ENCODE data around the gene NLRC3. TPM values are rescaled to one million over a fixed set of nuclear protein-coding genes. Genes with fewer than 3 reads are reported as not detected.

NLRC3 gene
- total and polyA plus RNA-seq, 2 donors from 2014 or later: 0.52 to 5.3 TPM

DNA sequence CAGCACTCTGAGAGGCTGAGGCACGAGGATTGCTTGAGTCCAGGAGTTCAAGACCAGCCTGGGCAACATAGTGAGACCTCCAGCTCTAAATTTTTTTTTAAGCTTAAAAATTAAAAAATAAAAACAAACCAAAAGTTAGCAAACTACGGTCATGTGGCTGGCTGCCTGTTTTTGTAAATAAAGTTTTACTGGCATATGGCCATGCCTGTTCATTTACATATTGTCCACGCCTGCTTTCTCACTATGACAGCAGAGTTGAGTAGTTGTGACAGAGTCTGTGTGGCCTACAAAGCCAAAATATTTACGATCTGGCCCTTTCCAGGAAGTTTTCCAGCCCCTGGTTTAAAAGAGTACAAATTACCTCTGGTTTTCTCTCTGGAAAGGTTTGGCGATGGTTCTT, 30.9 kb upstream of the NLRC3 start:
- Histone ChIP-seq H3K27me3 (ENCODE audit: control insufficient read depth, insufficient read depth, low read length) (no peaks in the 10 kb centered on the region), H3K27ac (ENCODE audit: low read depth in 2 of 2, low read length in 2 of 2) (no peak overlapping the region), H3K9me3 (ENCODE audit: control insufficient read depth in 2 of 3, insufficient read depth in 1 of 3, low read length in 3 of 3) (no peaks in the 10 kb centered on the region), H3K36me3 (ENCODE audit: control insufficient read depth in 2 of 3, insufficient read depth in 3 of 3, low read length in 3 of 3) (peaks cover 0 to 8% (median 0%) of the 10 kb centered on the region in 3 donors), H3K4me3 (ENCODE audit: low read length in 3 of 3) (no peak overlapping the region), H3K9ac (ENCODE audit: low read length in 3 of 3) (no peak overlapping the region), H3K4me1 (ENCODE audit: control insufficient read depth in 2 of 3, insufficient read depth in 2 of 3, low read depth in 1 of 3, low read length in 3 of 3) (peaks cover 0 to 6% (median 3%) of the 10 kb centered on the region in 3 donors)
- FAIRE-seq (no peak), DNase-seq (no peak)
- intact Hi-C loops (cut with DNase I): no loop called here
- TF ChIP-seq, protein P1, sequence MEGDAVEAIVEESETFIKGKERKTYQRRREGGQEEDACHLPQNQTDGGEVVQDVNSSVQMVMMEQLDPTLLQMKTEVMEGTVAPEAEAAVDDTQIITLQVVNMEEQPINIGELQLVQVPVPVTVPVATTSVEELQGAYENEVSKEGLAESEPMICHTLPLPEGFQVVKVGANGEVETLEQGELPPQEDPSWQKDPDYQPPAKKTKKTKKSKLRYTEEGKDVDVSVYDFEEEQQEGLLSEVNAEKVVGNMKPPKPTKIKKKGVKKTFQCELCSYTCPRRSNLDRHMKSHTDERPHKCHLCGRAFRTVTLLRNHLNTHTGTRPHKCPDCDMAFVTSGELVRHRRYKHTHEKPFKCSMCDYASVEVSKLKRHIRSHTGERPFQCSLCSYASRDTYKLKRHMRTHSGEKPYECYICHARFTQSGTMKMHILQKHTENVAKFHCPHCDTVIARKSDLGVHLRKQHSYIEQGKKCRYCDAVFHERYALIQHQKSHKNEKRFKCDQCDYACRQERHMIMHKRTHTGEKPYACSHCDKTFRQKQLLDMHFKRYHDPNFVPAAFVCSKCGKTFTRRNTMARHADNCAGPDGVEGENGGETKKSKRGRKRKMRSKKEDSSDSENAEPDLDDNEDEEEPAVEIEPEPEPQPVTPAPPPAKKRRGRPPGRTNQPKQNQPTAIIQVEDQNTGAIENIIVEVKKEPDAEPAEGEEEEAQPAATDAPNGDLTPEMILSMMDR (IDR thresholded peaks at IDR 0.05; ENCODE audit: borderline replicate concordance, extremely low read depth, insufficient read depth): no peak

- intact Hi-C loops (cut with DNase I): no loop called here
- Histone ChIP-seq H3K27ac (ENCODE audit: low read depth in 2 of 2, low read length in 2 of 2) (no peak overlapping the region), H3K36me3 (ENCODE audit: control insufficient read depth in 2 of 3, insufficient read depth in 3 of 3, low read length in 3 of 3) (peaks cover 0 to 9% (median 0%) of the 10 kb centered on the region in 3 donors), H3K27me3 (ENCODE audit: control insufficient read depth, insufficient read depth, low read length) (no peaks in the 10 kb centered on the region), H3K4me1 (ENCODE audit: control insufficient read depth in 2 of 3, insufficient read depth in 2 of 3, low read depth in 1 of 3, low read length in 3 of 3) (peaks cover 0 to 6% (median 1%) of the 10 kb centered on the region in 3 donors), H3K9me3 (ENCODE audit: control insufficient read depth in 2 of 3, insufficient read depth in 1 of 3, low read length in 3 of 3) (no peaks in the 10 kb centered on the region), H3K4me3 (ENCODE audit: low read length in 3 of 3) (no peak overlapping the region), H3K9ac (ENCODE audit: low read length in 3 of 3) (no peak overlapping the region)
- TF ChIP-seq, protein P1 (IDR thresholded peaks at IDR 0.05; ENCODE audit: borderline replicate concordance, extremely low read depth, insufficient read depth): no peak
- FAIRE-seq (no peak), DNase-seq (no peak)
These were observed 30.4 kb upstream of the NLRC3 start for GRCh38 chr16:3607634-3608033.

DNA sequence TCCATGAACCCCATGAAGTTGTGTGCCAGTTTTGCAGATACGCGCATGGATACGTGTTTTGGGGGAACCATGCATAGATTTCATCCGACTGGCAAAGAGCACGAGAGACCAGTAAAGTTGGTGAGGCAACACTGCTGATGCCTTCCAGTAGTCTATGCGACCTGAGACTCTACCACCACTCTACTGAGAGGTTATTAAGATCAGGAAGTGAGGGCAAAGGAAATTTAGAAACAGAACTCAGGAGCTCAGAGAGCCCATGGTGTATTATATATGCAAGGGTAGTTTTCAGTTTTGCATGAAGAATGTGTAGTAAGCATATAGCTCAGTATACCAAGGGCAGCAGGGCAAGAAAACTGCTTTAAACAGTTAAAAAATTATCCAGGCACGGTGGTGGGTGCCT, 30.0 kb upstream of the NLRC3 start:
- TF ChIP-seq, protein P1 (IDR thresholded peaks at IDR 0.05; ENCODE audit: borderline replicate concordance, extremely low read depth, insufficient read depth): no peak
- FAIRE-seq (no peak), DNase-seq (no peak)
- H3K27ac ChIP-seq (ENCODE audit: low read depth in 2 of 2, low read length in 2 of 2): no peak overlapping the region
- no peak overlapping the region for H3K4me3 ChIP-seq (ENCODE audit: low read length in 3 of 3)
- no peaks in the 10 kb centered on the region for H3K9me3 ChIP-seq (ENCODE audit: control insufficient read depth in 2 of 3, insufficient read depth in 1 of 3, low read length in 3 of 3)
- H3K27me3 ChIP-seq (ENCODE audit: control insufficient read depth, insufficient read depth, low read length): no peaks in the 10 kb centered on the region
- peaks cover 0 to 6% (median 0%) of the 10 kb centered on the region in 3 donors for H3K4me1 ChIP-seq (ENCODE audit: control insufficient read depth in 2 of 3, insufficient read depth in 2 of 3, low read depth in 1 of 3, low read length in 3 of 3)
- peaks cover 0 to 11% (median 0%) of the 10 kb centered on the region in 3 donors for H3K36me3 ChIP-seq (ENCODE audit: control insufficient read depth in 2 of 3, insufficient read depth in 3 of 3, low read length in 3 of 3)
- H3K9ac ChIP-seq (ENCODE audit: low read length in 3 of 3): no peak overlapping the region
- intact Hi-C loops (cut with DNase I): no loop called here

- H3K9ac ChIP-seq (ENCODE audit: low read length in 3 of 3): no peak overlapping the region
- no peak for FAIRE-seq
- H3K27me3 ChIP-seq (ENCODE audit: control insufficient read depth, insufficient read depth, low read length): no peaks in the 10 kb centered on the region
- DNase-seq: no peak
- H3K27ac ChIP-seq (ENCODE audit: low read depth in 2 of 2, low read length in 2 of 2): no peak overlapping the region
- TF ChIP-seq, protein P1 (IDR thresholded peaks at IDR 0.05; ENCODE audit: borderline replicate concordance, extremely low read depth, insufficient read depth): no peak
- peaks cover 0 to 6% (median 0%) of the 10 kb centered on the region in 3 donors for H3K4me1 ChIP-seq (ENCODE audit: control insufficient read depth in 2 of 3, insufficient read depth in 2 of 3, low read depth in 1 of 3, low read length in 3 of 3)
- H3K9me3 ChIP-seq (ENCODE audit: control insufficient read depth in 2 of 3, insufficient read depth in 1 of 3, low read length in 3 of 3): no peaks in the 10 kb centered on the region
- H3K36me3 ChIP-seq (ENCODE audit: control insufficient read depth in 2 of 3, insufficient read depth in 3 of 3, low read length in 3 of 3): peaks cover 0 to 11% (median 2%) of the 10 kb centered on the region in 3 donors
- intact Hi-C loops (cut with DNase I): no loop called here
- H3K4me3 ChIP-seq (ENCODE audit: low read length in 3 of 3): no peak overlapping the region
These were observed 29.2 kb upstream of the NLRC3 start for GRCh38 chr16:3606441-3606840.
